ENCODE results near the gene LIN28B.
"Not testable (repeated sequence)": the region's sequence is repeated elsewhere in the genome, so short reads cannot be mapped to it uniquely, and the experiment has no call there.

The LIN28B gene

GRCh38 chr6:105080279-105080678, 123.4 kb downstream of the LIN28B start:
- peak; percentile 4 to 16 for DNase-seq (ENCODE audit: low read depth in 1 of 2, low spot score in 1 of 2)
- Histone ChIP-seq H3K27ac (replicated peaks) (no peak overlapping the region), H3K4me3 (replicated peaks; ENCODE audit: insufficient read depth, low read length) (no peak overlapping the region), H3K27me3 (ENCODE audit: insufficient read depth, poor library complexity, severe bottlenecking) (peaks cover 2% of the 10 kb centered on the region)
- TF ChIP-seq, protein P1, sequence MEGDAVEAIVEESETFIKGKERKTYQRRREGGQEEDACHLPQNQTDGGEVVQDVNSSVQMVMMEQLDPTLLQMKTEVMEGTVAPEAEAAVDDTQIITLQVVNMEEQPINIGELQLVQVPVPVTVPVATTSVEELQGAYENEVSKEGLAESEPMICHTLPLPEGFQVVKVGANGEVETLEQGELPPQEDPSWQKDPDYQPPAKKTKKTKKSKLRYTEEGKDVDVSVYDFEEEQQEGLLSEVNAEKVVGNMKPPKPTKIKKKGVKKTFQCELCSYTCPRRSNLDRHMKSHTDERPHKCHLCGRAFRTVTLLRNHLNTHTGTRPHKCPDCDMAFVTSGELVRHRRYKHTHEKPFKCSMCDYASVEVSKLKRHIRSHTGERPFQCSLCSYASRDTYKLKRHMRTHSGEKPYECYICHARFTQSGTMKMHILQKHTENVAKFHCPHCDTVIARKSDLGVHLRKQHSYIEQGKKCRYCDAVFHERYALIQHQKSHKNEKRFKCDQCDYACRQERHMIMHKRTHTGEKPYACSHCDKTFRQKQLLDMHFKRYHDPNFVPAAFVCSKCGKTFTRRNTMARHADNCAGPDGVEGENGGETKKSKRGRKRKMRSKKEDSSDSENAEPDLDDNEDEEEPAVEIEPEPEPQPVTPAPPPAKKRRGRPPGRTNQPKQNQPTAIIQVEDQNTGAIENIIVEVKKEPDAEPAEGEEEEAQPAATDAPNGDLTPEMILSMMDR (IDR thresholded peaks at IDR 0.05; ENCODE audit: insufficient read depth, low read length): no peak
- peak; percentile 31; the same call in 1 of the 2 replicates for TF ChIP-seq SPI1 (IDR thresholded peaks at IDR 0.05; ENCODE audit: borderline replicate concordance, low read depth)

DNA sequence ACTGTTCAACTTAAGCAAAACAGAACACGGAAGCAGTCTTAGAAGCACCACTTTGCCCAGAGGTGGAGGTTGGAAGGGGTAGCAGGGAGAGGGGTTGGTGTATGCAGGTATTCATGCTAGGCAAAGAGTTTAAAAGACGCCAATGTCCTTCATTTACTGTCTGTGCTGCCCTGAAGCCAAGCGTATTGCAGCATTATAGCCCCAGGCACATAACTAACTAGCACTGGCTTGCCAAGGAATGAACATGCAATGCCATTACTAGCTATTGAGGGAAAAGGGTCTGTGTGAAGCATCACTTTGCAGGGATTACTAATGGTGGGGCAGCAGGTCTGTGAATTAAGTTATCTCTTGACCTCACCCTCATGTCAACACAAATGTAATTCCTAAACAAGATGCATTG, 124.8 kb downstream of the LIN28B start:
- H3K4me3 ChIP-seq (replicated peaks; ENCODE audit: insufficient read depth, low read length); H3K27ac ChIP-seq (replicated peaks); H3K27me3 ChIP-seq (ENCODE audit: insufficient read depth, poor library complexity, severe bottlenecking); DNase-seq (ENCODE audit: low read depth in 1 of 2, low spot score in 1 of 2): not testable (repeated sequence)

GRCh38 chr6:105087571-105088211, 130.8 kb downstream of the LIN28B start:
- peak; percentile 6 to 32 for DNase-seq (ENCODE audit: low read depth in 1 of 2, low spot score in 1 of 2)

DNA sequence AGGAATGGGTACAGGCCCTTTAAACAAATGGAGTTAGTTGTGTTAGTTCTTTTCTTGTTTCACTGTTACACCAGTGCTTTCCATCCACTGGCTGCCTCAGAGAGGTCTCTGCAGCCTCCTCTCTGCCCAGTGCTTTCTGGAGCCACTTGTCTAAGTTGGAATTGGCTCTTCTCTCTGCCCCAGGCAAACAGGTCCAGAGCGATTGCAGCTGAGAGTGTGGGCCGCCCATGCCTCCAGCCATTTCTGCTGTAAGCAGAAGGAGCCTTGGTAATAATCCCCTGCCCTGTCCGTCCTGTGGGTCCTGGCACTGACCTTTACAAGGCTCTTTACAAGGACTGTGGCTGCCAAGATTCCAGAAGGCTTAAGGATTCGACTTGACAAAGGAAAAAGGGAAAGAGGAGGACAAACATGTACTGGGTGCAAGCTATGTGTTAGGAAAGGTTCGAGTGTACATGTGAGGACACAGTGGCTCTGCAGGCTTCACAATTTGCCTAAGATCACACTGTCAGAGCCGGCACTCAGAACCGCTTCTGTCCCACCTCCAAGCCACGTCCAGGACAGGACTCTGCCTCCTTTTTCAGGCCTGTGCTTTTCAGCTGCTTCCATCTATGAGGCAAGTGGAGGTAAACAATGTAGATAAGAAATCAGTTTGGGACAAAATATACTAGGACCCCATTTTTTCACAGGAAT, 134.4 kb downstream of the LIN28B start:
- TF ChIP-seq SPI1 (IDR thresholded peaks at IDR 0.05; ENCODE audit: borderline replicate concordance, low read depth) (no peak), POLR2AphosphoS5 (IDR thresholded peaks at IDR 0.05; ENCODE audit: low read depth) (no peak), GABPA (IDR thresholded peaks at IDR 0.05; ENCODE audit: low read depth) (no peak)
- TF ChIP-seq, protein P1 (IDR thresholded peaks at IDR 0.05; ENCODE audit: insufficient read depth, low read length): no peak
- TF ChIP-seq, protein P2, sequence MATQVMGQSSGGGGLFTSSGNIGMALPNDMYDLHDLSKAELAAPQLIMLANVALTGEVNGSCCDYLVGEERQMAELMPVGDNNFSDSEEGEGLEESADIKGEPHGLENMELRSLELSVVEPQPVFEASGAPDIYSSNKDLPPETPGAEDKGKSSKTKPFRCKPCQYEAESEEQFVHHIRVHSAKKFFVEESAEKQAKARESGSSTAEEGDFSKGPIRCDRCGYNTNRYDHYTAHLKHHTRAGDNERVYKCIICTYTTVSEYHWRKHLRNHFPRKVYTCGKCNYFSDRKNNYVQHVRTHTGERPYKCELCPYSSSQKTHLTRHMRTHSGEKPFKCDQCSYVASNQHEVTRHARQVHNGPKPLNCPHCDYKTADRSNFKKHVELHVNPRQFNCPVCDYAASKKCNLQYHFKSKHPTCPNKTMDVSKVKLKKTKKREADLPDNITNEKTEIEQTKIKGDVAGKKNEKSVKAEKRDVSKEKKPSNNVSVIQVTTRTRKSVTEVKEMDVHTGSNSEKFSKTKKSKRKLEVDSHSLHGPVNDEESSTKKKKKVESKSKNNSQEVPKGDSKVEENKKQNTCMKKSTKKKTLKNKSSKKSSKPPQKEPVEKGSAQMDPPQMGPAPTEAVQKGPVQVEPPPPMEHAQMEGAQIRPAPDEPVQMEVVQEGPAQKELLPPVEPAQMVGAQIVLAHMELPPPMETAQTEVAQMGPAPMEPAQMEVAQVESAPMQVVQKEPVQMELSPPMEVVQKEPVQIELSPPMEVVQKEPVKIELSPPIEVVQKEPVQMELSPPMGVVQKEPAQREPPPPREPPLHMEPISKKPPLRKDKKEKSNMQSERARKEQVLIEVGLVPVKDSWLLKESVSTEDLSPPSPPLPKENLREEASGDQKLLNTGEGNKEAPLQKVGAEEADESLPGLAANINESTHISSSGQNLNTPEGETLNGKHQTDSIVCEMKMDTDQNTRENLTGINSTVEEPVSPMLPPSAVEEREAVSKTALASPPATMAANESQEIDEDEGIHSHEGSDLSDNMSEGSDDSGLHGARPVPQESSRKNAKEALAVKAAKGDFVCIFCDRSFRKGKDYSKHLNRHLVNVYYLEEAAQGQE (IDR thresholded peaks at IDR 0.05; ENCODE audit: insufficient replicate concordance, low read depth): no peak
- no peak for DNase-seq (ENCODE audit: low read depth in 1 of 2, low spot score in 1 of 2)
- Histone ChIP-seq H3K4me3 (replicated peaks; ENCODE audit: insufficient read depth, low read length) (no peak overlapping the region), H3K27ac (replicated peaks) (no peak overlapping the region), H3K27me3 (ENCODE audit: insufficient read depth, poor library complexity, severe bottlenecking) (no peaks in the 10 kb centered on the region)

More at GRCh38 chr6:105087571-105088211, 130.8 kb downstream of the LIN28B start:
- Histone ChIP-seq H3K4me3 (replicated peaks; ENCODE audit: insufficient read depth, low read length) (no peak overlapping the region), H3K27me3 (ENCODE audit: insufficient read depth, poor library complexity, severe bottlenecking) (no peaks in the 10 kb centered on the region), H3K27ac (replicated peaks) (no peak overlapping the region)
- TF ChIP-seq POLR2AphosphoS5 (IDR thresholded peaks at IDR 0.05; ENCODE audit: low read depth): no peak
- TF ChIP-seq SPI1 (IDR thresholded peaks at IDR 0.05; ENCODE audit: borderline replicate concordance, low read depth): no peak
- TF ChIP-seq, protein P1 (IDR thresholded peaks at IDR 0.05; ENCODE audit: insufficient read depth, low read length): peak; percentile 57
- TF ChIP-seq, protein P2 (IDR thresholded peaks at IDR 0.05; ENCODE audit: insufficient replicate concordance, low read depth): no peak
- TF ChIP-seq GABPA (IDR thresholded peaks at IDR 0.05; ENCODE audit: low read depth): no peak
